GM23248 (cell line): Measurements from ENCODE around the gene RFWD3. TPM values are rescaled to one million over a fixed set of nuclear protein-coding genes. Genes with fewer than 3 reads are reported as not detected.

Source experiments
- DNase-seq: peaks from one replicate; pipeline ENCODE4 v3.0.0-alpha.2; 2015
- H2AFZ ChIP-seq: fragments of 200-600 bp; sonication (generic); 2 replicates; pipeline ENCODE4 v1.6.1; 2016; ENCODE audit warnings: antibody characterized with exemption
- H3F3A ChIP-seq: fragments of 200-600 bp; sonication (generic); 2 replicates; pipeline ENCODE4 v1.6.1; 2016; ENCODE audit warnings: mild to moderate bottlenecking, antibody characterized with exemption, mixed run types; ENCODE audit not compliant: insufficient read depth
- H3K27ac ChIP-seq: fragments of 200-600 bp; sonication (generic); 2 replicates; pipeline ENCODE4 v1.5.1; 2016; ENCODE audit warnings: mild to moderate bottlenecking
- H3K27me3 ChIP-seq: fragments of 200-600 bp; sonication (generic); replicated peaks from 2 replicates; pipeline ENCODE4 v1.6.1; 2016; ENCODE audit warnings: mild to moderate bottlenecking; ENCODE audit not compliant: insufficient read depth
- H3K36me3 ChIP-seq: fragments of 200-600 bp; sonication (generic); 2 replicates; pipeline ENCODE4 v1.6.1; 2016; ENCODE audit warnings: low read depth, mild to moderate bottlenecking
- H3K4me1 ChIP-seq: fragments of 200-600 bp; sonication (generic); 2 replicates; pipeline ENCODE4 v1.6.1; 2016; ENCODE audit warnings: mild to moderate bottlenecking; ENCODE audit not compliant: insufficient read depth
- H3K4me2 ChIP-seq: fragments of 200-600 bp; sonication (generic); one replicate; pipeline ENCODE4 v1.6.1; 2016; ENCODE audit warnings: mild to moderate bottlenecking; ENCODE audit not compliant: unreplicated experiment
- H3K4me3 ChIP-seq: fragments of 200-600 bp; sonication (generic); 2 replicates; pipeline ENCODE4 v1.5.1; 2016; ENCODE audit warnings: mild to moderate bottlenecking
- H3K79me2 ChIP-seq: fragments of 200-600 bp; sonication (generic); 2 replicates; pipeline ENCODE4 v1.6.1; 2016; ENCODE audit warnings: mild to moderate bottlenecking; ENCODE audit not compliant: insufficient read depth
- H3K9ac ChIP-seq: fragments of 200-600 bp; sonication (generic); 2 replicates; pipeline ENCODE4 v1.6.1; 2016; ENCODE audit warnings: mild to moderate bottlenecking
- H3K9me2 ChIP-seq: fragments of 200-600 bp; sonication (generic); 2 replicates; pipeline ENCODE4 v1.6.1; 2016; ENCODE audit warnings: mixed run types, mild to moderate bottlenecking, moderate library complexity; ENCODE audit not compliant: insufficient read depth
- H3K9me3 ChIP-seq: fragments of 200-600 bp; sonication (generic); one replicate; pipeline ENCODE4 v1.6.1; 2017; ENCODE audit warnings: low read depth
- H4K20me1 ChIP-seq: fragments of 200-600 bp; sonication (generic); 2 replicates; pipeline ENCODE4 v1.6.0; 2016; ENCODE audit not compliant: insufficient read depth
- EZH2 ChIP-seq: fragments of 200-600 bp; sonication (generic); IDR thresholded peaks from 2 replicates; pipeline ENCODE4 v1.6.1; 2018; ENCODE audit warnings: antibody characterized with exemption, mild to moderate bottlenecking; ENCODE audit not compliant: insufficient read depth, poor library complexity, severe bottlenecking
- EZH2phosphoT487 ChIP-seq: fragments of 200-600 bp; sonication (generic); IDR thresholded peaks from 2 replicates; pipeline ENCODE4 v1.6.1; 2018; ENCODE audit warnings: antibody characterized with exemption, moderate library complexity, mild to moderate bottlenecking, low read depth; ENCODE audit not compliant: insufficient read depth
- WGBS, 2 experiments: methylation state at CpG; one replicate each; pipeline ENCODE4 v1.1.6; 2015 to 2017; ENCODE audit warnings: low lambda C conversion rate in 2 of 2, low coverage in 1 of 2; ENCODE audit errors: missing lambda C conversion rate in 2 of 2; 5-methylcytosine and 5-hydroxymethylcytosine counted together
- in situ Hi-C: fragments of 300-500 bp; cut with MboI; formaldehyde crosslinking; loops from 2 replicates; pipeline ENCODE4 v1.15.0; 2020
- polyA plus RNA-seq: library from polyadenylated mRNA; unstranded; fragments of >200 nt; fragmentation: Nextera tagmentation; extraction: Ambion mirVana; gene quantifications from 2 replicates; pipeline ENCODE4 v1.2.1, GENCODE V29; 2016
- total RNA-seq: library from RNA; depleted of rRNA; stranded (reverse); fragments of >200 nt; shearing (Covaris generic); gene quantifications from 2 replicates; pipeline ENCODE4 v1.2.3, GENCODE V29; 2014

RFWD3 gene
- total and polyA plus RNA-seq, 2 experiments from 2014 or later: 8.8 to 18.5 TPM

- 86% methylated on average over 3 of the region's 3 CpGs for WGBS, 2 experiments
- no peaks in the 10 kb centered on the region for H3K9me3 ChIP-seq
- no peaks in the 10 kb centered on the region for H3K36me3 ChIP-seq
- no peak overlapping the region for H3K4me3 ChIP-seq
- TF ChIP-seq EZH2: no peak
- no peak for TF ChIP-seq EZH2phosphoT487
- H3K27me3 ChIP-seq: no peaks in the 10 kb centered on the region
- no peak overlapping the region for H3K9ac ChIP-seq
- in situ Hi-C loops: no loop called here
- no peaks in the 10 kb centered on the region for H3F3A ChIP-seq
- H4K20me1 ChIP-seq: no peaks in the 10 kb centered on the region; the same call in 1 of the 2 replicates
- no peak overlapping the region for H3K27ac ChIP-seq
- H3K4me2 ChIP-seq: no peak overlapping the region
- peaks cover 11% of the 10 kb centered on the region for H3K4me1 ChIP-seq
- DNase-seq: no peak
- H3K79me2 ChIP-seq: peaks cover 100% of the 10 kb centered on the region
- H3K9me2 ChIP-seq: no peaks in the 10 kb centered on the region
- H2AFZ ChIP-seq: no peak overlapping the region
These were observed 73.8 kb downstream of the RFWD3 start for GRCh38 chr16:74592847-74593246.

DNA sequence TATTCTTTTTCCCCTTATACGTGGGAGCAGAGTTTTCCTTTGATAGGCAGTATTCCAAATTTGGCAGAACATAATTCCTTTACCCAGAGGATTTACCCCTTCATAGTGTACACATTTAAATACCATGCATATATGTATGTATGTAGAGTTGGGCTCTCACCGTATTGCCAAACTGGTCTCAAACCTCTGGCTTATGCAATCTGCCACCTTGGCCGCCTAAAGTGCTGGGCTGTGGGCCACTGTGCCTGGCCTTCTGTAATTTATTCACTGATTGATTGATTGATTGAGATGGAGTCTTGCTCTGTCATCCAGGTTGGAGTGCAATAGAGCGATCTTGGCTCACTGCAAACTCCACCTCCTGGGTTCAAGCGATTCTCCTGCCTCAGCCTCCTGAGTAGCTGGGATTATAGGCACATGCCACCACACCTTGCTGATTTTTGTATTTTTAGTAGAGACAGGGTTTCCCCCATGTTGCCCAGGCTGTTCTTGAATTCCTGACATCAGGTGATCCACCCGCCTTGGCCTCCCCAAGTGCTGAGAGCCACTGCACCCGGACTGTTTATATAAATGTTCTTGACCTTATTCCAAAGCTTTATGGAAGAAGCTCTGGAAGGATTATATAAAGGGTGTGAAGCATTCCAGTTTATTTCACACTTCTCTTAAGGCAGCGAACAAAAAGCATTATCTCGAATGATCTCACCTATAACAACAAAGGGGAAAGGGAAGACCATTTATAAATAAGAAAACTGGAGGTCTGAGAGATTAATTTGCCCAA, 74.6 kb downstream of the RFWD3 start:
- peaks cover 11% of the 10 kb centered on the region for H3K4me1 ChIP-seq
- H4K20me1 ChIP-seq: no peaks in the 10 kb centered on the region; the same call in 1 of the 2 replicates
- no peak overlapping the region for H3K27ac ChIP-seq
- H3K9ac ChIP-seq: no peak overlapping the region
- no peak overlapping the region for H3K4me2 ChIP-seq
- no peaks in the 10 kb centered on the region for H3K36me3 ChIP-seq
- DNase-seq: no peak
- TF ChIP-seq EZH2phosphoT487 (no peak), EZH2 (no peak)
- H3K79me2 ChIP-seq: peaks cover 100% of the 10 kb centered on the region
- H2AFZ ChIP-seq: no peak overlapping the region
- in situ Hi-C loops: no loop called here
- no peaks in the 10 kb centered on the region for H3K9me3 ChIP-seq
- WGBS, 2 experiments: 95 to 96% methylated on average over 9 of the region's 9 CpGs
- H3K9me2 ChIP-seq: no peaks in the 10 kb centered on the region
- H3K4me3 ChIP-seq: no peak overlapping the region
- no peaks in the 10 kb centered on the region for H3K27me3 ChIP-seq
- H3F3A ChIP-seq: no peaks in the 10 kb centered on the region

DNA sequence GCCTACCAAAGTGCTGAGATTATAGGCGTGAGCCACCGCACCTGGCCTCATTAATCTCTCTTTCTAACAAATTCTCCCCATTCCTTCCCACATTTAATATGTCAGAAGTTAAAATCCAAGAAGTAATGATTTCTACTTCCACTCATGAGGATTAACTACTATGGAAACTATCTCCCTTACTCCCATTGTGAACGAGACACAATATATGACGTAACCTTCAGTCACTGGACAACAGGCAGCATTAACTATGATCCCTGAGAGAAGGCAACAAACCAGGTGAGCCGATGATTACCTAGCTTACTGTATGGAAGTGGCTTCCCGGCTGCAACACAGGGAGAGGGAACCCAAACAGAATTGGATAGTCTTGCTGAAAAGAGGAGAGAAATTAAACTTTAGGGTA, 79.7 kb downstream of the RFWD3 start:
- H3K4me1 ChIP-seq: no peaks in the 10 kb centered on the region; the same call in 1 of the 2 replicates
- TF ChIP-seq EZH2phosphoT487 (no peak), EZH2 (no peak)
- in situ Hi-C loops: no loop called here
- no peaks in the 10 kb centered on the region for H3K27me3 ChIP-seq
- WGBS, 2 experiments: 87 to 90% methylated on average over 6 of the region's 6 CpGs
- H3K9me3 ChIP-seq: no peaks in the 10 kb centered on the region
- no peak overlapping the region for H3K9ac ChIP-seq
- no peak overlapping the region for H3K4me2 ChIP-seq
- H2AFZ ChIP-seq: no peak overlapping the region
- no peaks in the 10 kb centered on the region for H3K9me2 ChIP-seq
- no peaks in the 10 kb centered on the region; the same call in 1 of the 2 replicates for H4K20me1 ChIP-seq
- peaks cover 98% of the 10 kb centered on the region for H3K79me2 ChIP-seq
- H3F3A ChIP-seq: no peaks in the 10 kb centered on the region
- DNase-seq: no peak
- no peak overlapping the region for H3K27ac ChIP-seq
- no peak overlapping the region for H3K4me3 ChIP-seq
- no peaks in the 10 kb centered on the region for H3K36me3 ChIP-seq

GRCh38 chr16:74585846-74586443, 80.7 kb downstream of the RFWD3 start:
- no peak for DNase-seq
- H3K4me3 ChIP-seq: no peak overlapping the region
- no peaks in the 10 kb centered on the region for H3K36me3 ChIP-seq
- no peaks in the 10 kb centered on the region for H3F3A ChIP-seq
- H3K9ac ChIP-seq: no peak overlapping the region
- H4K20me1 ChIP-seq: no peaks in the 10 kb centered on the region; the same call in 1 of the 2 replicates
- WGBS, 2 experiments: 96% methylated on average over 6 of the region's 6 CpGs
- H2AFZ ChIP-seq: no peak overlapping the region
- TF ChIP-seq EZH2: no peak
- H3K9me2 ChIP-seq: no peaks in the 10 kb centered on the region
- H3K27me3 ChIP-seq: no peaks in the 10 kb centered on the region
- no peaks in the 10 kb centered on the region; the same call in 1 of the 2 replicates for H3K4me1 ChIP-seq
- peaks cover 98% of the 10 kb centered on the region for H3K79me2 ChIP-seq
- H3K27ac ChIP-seq: no peak overlapping the region
- H3K4me2 ChIP-seq: no peak overlapping the region
- no peaks in the 10 kb centered on the region for H3K9me3 ChIP-seq
- in situ Hi-C loops: no loop called here
